Measurements from ENCODE around the gene INPP5A.

Gene INPP5A

GRCh38 chr10:132601567-132601966, 64.0 kb downstream of the INPP5A start:
- no peak for DNase-seq

GRCh38 chr10:132602614-132603013, 65.0 kb downstream of the INPP5A start:
- no peak for DNase-seq

- DNase-seq = no peak
Observed at GRCh38 chr10:132603851-132604533, 66.4 kb downstream of the INPP5A start.

- DNase-seq = no peak
Observed at GRCh38 chr10:132604686-132605085, 67.1 kb downstream of the INPP5A start.

- no peak for DNase-seq
Observed at GRCh38 chr10:132605390-132605789, 67.8 kb downstream of the INPP5A start.

GRCh38 chr10:132606031-132606491, 68.5 kb downstream of the INPP5A start:
- no peak for DNase-seq

- DNase-seq = no peak
Observed at GRCh38 chr10:132606536-132607316, 69.1 kb downstream of the INPP5A start.

GRCh38 chr10:132607491-132607890, 69.9 kb downstream of the INPP5A start:
- no peak for DNase-seq

GRCh38 chr10:132607961-132608495, 70.4 kb downstream of the INPP5A start:
- DNase-seq = no peak

- no peak for DNase-seq
Observed at GRCh38 chr10:132608511-132609195, 71.1 kb downstream of the INPP5A start.

GRCh38 chr10:132609211-132609610, 71.6 kb downstream of the INPP5A start:
- DNase-seq = no peak

GRCh38 chr10:132610071-132610701, 72.6 kb downstream of the INPP5A start:
- no peak for DNase-seq

GRCh38 chr10:132611026-132611910, 73.7 kb downstream of the INPP5A start:
- no peak for DNase-seq

- DNase-seq = no peak
Observed at GRCh38 chr10:132611986-132612385, 74.4 kb downstream of the INPP5A start.

GRCh38 chr10:132612571-132613504, 75.3 kb downstream of the INPP5A start:
- DNase-seq = no peak

- no peak for DNase-seq
Observed at GRCh38 chr10:132613566-132614348, 76.2 kb downstream of the INPP5A start.

GRCh38 chr10:132614431-132615340, 77.1 kb downstream of the INPP5A start:
- no peak for DNase-seq

- no peak for DNase-seq
Observed at GRCh38 chr10:132615341-132616169, 78.0 kb downstream of the INPP5A start.
